Glutamatergic neuron (in vitro differentiated cells): ENCODE results near the gene SPACA4. TPM values are rescaled to one million over a fixed set of nuclear protein-coding genes. Genes with fewer than 3 reads are reported as not detected.
"Not testable (repeated sequence)": the region's sequence is repeated elsewhere in the genome, so short reads cannot be mapped to it uniquely, and the experiment has no call there.

Source experiments
- DNase-seq: peaks from one replicate; pipeline ENCODE4 v3.0.0; 2022
- H3K27ac Mint-ChIP-seq: one replicate; pipeline ENCODE4 v1.8.0; 2020; ENCODE audit warnings: mild to moderate bottlenecking, mixed read lengths, inconsistent platforms; ENCODE audit not compliant: unreplicated experiment
- H3K27me3 Mint-ChIP-seq: one replicate; pipeline ENCODE4 v1.8.0; 2020; ENCODE audit warnings: mild to moderate bottlenecking, moderate library complexity, mixed read lengths, inconsistent platforms; ENCODE audit not compliant: unreplicated experiment
- H3K36me3 Mint-ChIP-seq: one replicate; pipeline ENCODE4 v1.8.0; 2020; ENCODE audit warnings: mild to moderate bottlenecking, mixed read lengths, inconsistent platforms; ENCODE audit not compliant: unreplicated experiment
- H3K4me1 Mint-ChIP-seq: one replicate; pipeline ENCODE4 v1.8.0; 2020; ENCODE audit warnings: mild to moderate bottlenecking, low read depth, mixed read lengths, inconsistent platforms; ENCODE audit not compliant: unreplicated experiment
- H3K4me3 Mint-ChIP-seq: one replicate; pipeline ENCODE4 v1.8.0; 2020; ENCODE audit warnings: mild to moderate bottlenecking, mixed read lengths, inconsistent platforms; ENCODE audit not compliant: unreplicated experiment
- H3K9me3 Mint-ChIP-seq: one replicate; pipeline ENCODE4 v1.8.0; 2020; ENCODE audit warnings: mild to moderate bottlenecking, moderate library complexity, mixed read lengths, inconsistent platforms; ENCODE audit not compliant: unreplicated experiment
- CTCF ChIP-seq: fragments of 200-600 bp; sonication (generic); IDR thresholded peaks from one replicate; pipeline ENCODE4 v1.5.0; 2021; ENCODE audit not compliant: partially characterized antibody, unreplicated experiment
- total RNA-seq: library from RNA; stranded (reverse); fragmentation: NEBNext Ultra II Directional; extraction: Animal tissue kit (Norgen Biotek cat#: 25700); gene quantifications from one replicate; pipeline ENCODE4 v1.2.1, GENCODE V29; 2021; ENCODE audit not compliant: unreplicated experiment

SPACA4 gene
- total RNA-seq, 1 donor from 2014 or later, result not detected

- DNase-seq, result peak; percentile 59
- peaks cover 3% of the 10 kb centered on the region for H3K27me3 Mint-ChIP-seq
- peak overlapping the region; percentile 94 for H3K27ac Mint-ChIP-seq
- no peak for TF ChIP-seq CTCF
- H3K4me3 Mint-ChIP-seq, result peak overlapping the region; percentile 89
- H3K4me1 Mint-ChIP-seq, result peaks cover 11% of the 10 kb centered on the region
- peaks cover 4% of the 10 kb centered on the region for H3K9me3 Mint-ChIP-seq
- no peaks in the 10 kb centered on the region for H3K36me3 Mint-ChIP-seq
Observed at GRCh38 chr19:48630296-48631063, 23.9 kb downstream of the SPACA4 start.

GRCh38 chr19:48631225-48631624, 24.7 kb downstream of the SPACA4 start:
- H3K27me3 Mint-ChIP-seq, result peaks cover 3% of the 10 kb centered on the region
- no peak for DNase-seq
- H3K4me3 Mint-ChIP-seq, result peak overlapping the region; percentile 49
- TF ChIP-seq CTCF, result no peak
- H3K36me3 Mint-ChIP-seq, result no peaks in the 10 kb centered on the region
- no peak overlapping the region for H3K27ac Mint-ChIP-seq
- peaks cover 4% of the 10 kb centered on the region for H3K9me3 Mint-ChIP-seq
- peaks cover 12% of the 10 kb centered on the region for H3K4me1 Mint-ChIP-seq

GRCh38 chr19:48632286-48632685, 25.7 kb downstream of the SPACA4 start:
- Mint-ChIP-seq H3K27ac (peak overlapping the region; percentile 20), H3K4me3 (peak overlapping the region; percentile 25)
- not testable (repeated sequence) for H3K27me3 Mint-ChIP-seq

GRCh38 chr19:48632692-48633147, 26.2 kb downstream of the SPACA4 start:
- peak overlapping the region; percentile 25 for H3K4me3 Mint-ChIP-seq
- peaks cover 11% of the 10 kb centered on the region for H3K4me1 Mint-ChIP-seq
- peak overlapping the region; percentile 20 for H3K27ac Mint-ChIP-seq
- no peak for DNase-seq
- H3K27me3 Mint-ChIP-seq, result peaks cover 5% of the 10 kb centered on the region
- no peaks in the 10 kb centered on the region for H3K36me3 Mint-ChIP-seq
- TF ChIP-seq CTCF, result no peak
- H3K9me3 Mint-ChIP-seq, result peaks cover 4% of the 10 kb centered on the region

More at GRCh38 chr19:48632286-48632685, 25.7 kb downstream of the SPACA4 start:
- H3K9me3 Mint-ChIP-seq, DNase-seq, H3K36me3 Mint-ChIP-seq: not testable (repeated sequence)
- peaks cover 11% of the 10 kb centered on the region for H3K4me1 Mint-ChIP-seq

GRCh38 chr19:48633148-48634035, 26.9 kb downstream of the SPACA4 start:
- DNase-seq, result no peak
- peaks cover 4% of the 10 kb centered on the region for H3K9me3 Mint-ChIP-seq
- peak overlapping the region; percentile 63 for H3K4me3 Mint-ChIP-seq
- peak overlapping the region; percentile 52 for H3K27ac Mint-ChIP-seq
- peaks cover under 1% of the 10 kb centered on the region for H3K36me3 Mint-ChIP-seq
- peaks cover 12% of the 10 kb centered on the region for H3K4me1 Mint-ChIP-seq
- peaks cover 9% of the 10 kb centered on the region for H3K27me3 Mint-ChIP-seq
- no peak for TF ChIP-seq CTCF
